ENCODE data around the gene ZIC2.

GRCh38 chr13:99970651-99971575 is 10.7 kb upstream of the ZIC2 start:
- no peak for TF ChIP-seq CTCF (conservative IDR thresholded peaks at IDR 0.05; ENCODE audit: low read depth, low read length)
- TF ChIP-seq EZH2 (IDR thresholded peaks at IDR 0.05; ENCODE audit: borderline replicate concordance, low read depth, low read length, poor library complexity, severe bottlenecking), result no peak

Measured in A673 (cell line).